Type B pancreatic cell (in vitro differentiated cells): Measurements from ENCODE around the gene BHLHA15. TPM values are rescaled to one million over a fixed set of nuclear protein-coding genes. Genes with fewer than 3 reads are reported as not detected.
A peak's percentile ranks its signal among the peaks of the same experiment; 100 is the strongest.

Source experiments
- DNase-seq: peaks from one replicate; pipeline ENCODE4 v3.0.0; 2021; ENCODE audit warnings: mixed read lengths; ENCODE audit not compliant: unreplicated experiment; ENCODE audit errors: extremely low spot score
- H3K27ac Mint-ChIP-seq: 2 replicates; pipeline ENCODE4 v1.8.0; 2021; ENCODE audit warnings: mild to moderate bottlenecking, mixed read lengths
- H3K27me3 Mint-ChIP-seq: 2 replicates; pipeline ENCODE4 v1.8.0; 2021; ENCODE audit warnings: mixed read lengths
- H3K36me3 Mint-ChIP-seq: 2 replicates; pipeline ENCODE4 v1.8.0; 2021; ENCODE audit warnings: mixed read lengths
- H3K4me1 Mint-ChIP-seq: one replicate; pipeline ENCODE4 v1.8.0; 2021; ENCODE audit warnings: mixed read lengths; ENCODE audit not compliant: unreplicated experiment
- H3K4me3 Mint-ChIP-seq: 2 replicates; pipeline ENCODE4 v1.8.0; 2021; ENCODE audit warnings: mild to moderate bottlenecking, mixed read lengths
- H3K9me3 Mint-ChIP-seq: 2 replicates; pipeline ENCODE4 v1.8.0; 2021; ENCODE audit warnings: mixed read lengths
- total RNA-seq: library from RNA; stranded (reverse); gene quantifications from 2 replicates; pipeline ENCODE4 v1.2.1, GENCODE V29; 2021; ENCODE audit warnings: low replicate concordance
- TF ChIP-seq, protein P1 (sequence below): fragments of 200-600 bp; sonication (generic); conservative IDR thresholded peaks from 2 replicates; pipeline ENCODE4 v1.5.0; 2021; ENCODE audit warnings: antibody characterized with exemption, mild to moderate bottlenecking

The BHLHA15 gene
- total RNA-seq, 1 donor from 2014 or later: 0.46 TPM

DNA sequence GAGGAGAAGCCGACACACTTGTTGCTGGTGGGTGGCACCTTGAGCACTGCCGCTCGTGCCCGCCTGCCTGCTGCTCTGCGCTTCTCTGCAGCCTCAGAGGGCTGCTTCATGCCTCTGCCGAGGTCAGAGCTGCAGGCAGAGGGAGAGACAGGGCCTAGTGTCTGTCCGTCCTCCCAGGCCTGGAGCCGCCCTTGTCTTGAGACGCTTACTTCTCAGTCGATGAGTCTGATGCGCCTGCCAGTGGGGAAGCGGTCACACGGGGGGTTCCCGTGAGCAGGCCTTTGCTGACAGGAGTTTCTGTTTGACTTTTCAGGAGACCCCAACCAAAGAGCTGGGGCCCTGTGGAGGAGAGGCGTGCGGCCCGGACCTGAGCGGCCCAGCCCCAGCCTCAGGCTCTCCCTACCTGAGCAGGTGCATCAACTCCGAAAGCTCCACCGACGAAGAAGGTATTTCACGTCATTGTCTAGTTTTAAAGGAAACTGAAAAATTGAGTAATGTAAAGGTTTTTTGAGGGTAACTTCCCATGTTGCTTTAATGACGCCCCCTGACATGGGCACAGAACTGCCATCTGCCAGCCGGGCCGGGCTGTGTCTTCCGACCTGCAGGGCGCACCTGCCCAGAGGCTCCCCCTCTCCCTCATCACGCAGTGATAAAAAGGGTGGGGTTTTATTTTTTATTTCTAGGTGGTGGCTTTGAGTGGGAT, 7.8 kb upstream of the BHLHA15 start:
- H3K27me3 Mint-ChIP-seq: no peaks in the 10 kb centered on the region
- no peak overlapping the region for H3K27ac Mint-ChIP-seq
- TF ChIP-seq, protein P1, sequence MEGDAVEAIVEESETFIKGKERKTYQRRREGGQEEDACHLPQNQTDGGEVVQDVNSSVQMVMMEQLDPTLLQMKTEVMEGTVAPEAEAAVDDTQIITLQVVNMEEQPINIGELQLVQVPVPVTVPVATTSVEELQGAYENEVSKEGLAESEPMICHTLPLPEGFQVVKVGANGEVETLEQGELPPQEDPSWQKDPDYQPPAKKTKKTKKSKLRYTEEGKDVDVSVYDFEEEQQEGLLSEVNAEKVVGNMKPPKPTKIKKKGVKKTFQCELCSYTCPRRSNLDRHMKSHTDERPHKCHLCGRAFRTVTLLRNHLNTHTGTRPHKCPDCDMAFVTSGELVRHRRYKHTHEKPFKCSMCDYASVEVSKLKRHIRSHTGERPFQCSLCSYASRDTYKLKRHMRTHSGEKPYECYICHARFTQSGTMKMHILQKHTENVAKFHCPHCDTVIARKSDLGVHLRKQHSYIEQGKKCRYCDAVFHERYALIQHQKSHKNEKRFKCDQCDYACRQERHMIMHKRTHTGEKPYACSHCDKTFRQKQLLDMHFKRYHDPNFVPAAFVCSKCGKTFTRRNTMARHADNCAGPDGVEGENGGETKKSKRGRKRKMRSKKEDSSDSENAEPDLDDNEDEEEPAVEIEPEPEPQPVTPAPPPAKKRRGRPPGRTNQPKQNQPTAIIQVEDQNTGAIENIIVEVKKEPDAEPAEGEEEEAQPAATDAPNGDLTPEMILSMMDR: no peak
- H3K4me1 Mint-ChIP-seq: no peaks in the 10 kb centered on the region
- peaks cover 14% of the 10 kb centered on the region for H3K36me3 Mint-ChIP-seq
- no peak for DNase-seq
- no peaks in the 10 kb centered on the region for H3K9me3 Mint-ChIP-seq
- H3K4me3 Mint-ChIP-seq: no peak overlapping the region

DNA sequence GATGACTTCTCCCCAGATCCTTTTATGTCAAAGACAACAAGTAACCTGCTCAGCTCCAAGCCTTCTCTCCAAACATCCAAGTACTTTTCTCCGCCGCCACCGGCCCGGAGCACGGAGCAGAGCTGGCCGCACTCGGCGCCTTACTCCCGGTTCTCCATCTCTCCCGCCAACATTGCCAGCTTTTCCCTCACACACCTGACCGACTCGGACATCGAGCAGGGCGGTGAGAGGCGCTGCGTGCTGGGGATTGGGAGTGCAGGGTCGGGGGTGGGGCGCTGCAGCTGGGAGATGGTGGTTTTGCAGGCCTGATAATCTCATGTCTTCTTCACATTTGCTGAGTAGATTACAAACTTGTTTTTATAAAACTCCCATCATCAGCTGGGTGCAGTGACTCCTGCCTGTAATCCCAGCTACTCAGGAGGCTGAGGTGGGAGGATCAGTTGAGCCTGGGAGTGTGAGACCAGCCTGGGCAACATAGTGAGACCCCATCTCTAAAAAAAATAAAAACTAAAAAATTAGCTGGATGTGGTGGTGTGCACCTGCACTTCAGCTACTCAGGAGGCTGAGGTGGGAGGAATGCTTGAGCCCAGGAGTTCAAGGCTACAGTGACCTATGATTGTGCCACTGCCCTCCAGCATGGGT, 7.2 kb upstream of the BHLHA15 start:
- H3K4me1 Mint-ChIP-seq: no peaks in the 10 kb centered on the region
- no peak for DNase-seq
- H3K4me3 Mint-ChIP-seq: no peak overlapping the region
- TF ChIP-seq, protein P1: no peak
- no peaks in the 10 kb centered on the region for H3K27me3 Mint-ChIP-seq
- H3K9me3 Mint-ChIP-seq: no peaks in the 10 kb centered on the region
- no peak overlapping the region for H3K27ac Mint-ChIP-seq
- peaks cover 11% of the 10 kb centered on the region for H3K36me3 Mint-ChIP-seq

DNA sequence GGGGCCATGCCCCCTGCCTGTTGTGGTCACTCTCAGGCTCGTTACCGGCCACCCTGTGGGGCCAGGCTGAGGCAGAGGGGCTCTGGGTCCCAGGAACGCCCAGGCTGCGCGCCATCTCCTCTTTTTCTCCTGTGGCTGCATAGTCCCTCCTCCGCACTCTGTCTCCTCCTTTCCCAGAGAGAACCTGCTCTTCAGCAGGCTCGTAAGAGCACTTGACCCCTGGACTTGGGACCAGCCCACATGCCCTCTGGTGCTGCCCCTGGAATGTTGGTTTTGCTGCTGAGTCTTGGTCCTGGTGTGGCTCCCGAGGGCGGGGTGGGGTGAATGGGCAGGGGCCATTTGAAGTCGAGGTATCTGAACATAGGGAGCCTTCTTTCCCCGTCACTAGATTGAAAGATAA, 6.6 kb upstream of the BHLHA15 start:
- Mint-ChIP-seq H3K27ac (no peak overlapping the region), H3K9me3 (no peaks in the 10 kb centered on the region), H3K36me3 (peaks cover 9% of the 10 kb centered on the region), H3K4me1 (no peaks in the 10 kb centered on the region), H3K27me3 (no peaks in the 10 kb centered on the region), H3K4me3 (no peak overlapping the region)
- TF ChIP-seq, protein P1: no peak
- DNase-seq: no peak

DNA sequence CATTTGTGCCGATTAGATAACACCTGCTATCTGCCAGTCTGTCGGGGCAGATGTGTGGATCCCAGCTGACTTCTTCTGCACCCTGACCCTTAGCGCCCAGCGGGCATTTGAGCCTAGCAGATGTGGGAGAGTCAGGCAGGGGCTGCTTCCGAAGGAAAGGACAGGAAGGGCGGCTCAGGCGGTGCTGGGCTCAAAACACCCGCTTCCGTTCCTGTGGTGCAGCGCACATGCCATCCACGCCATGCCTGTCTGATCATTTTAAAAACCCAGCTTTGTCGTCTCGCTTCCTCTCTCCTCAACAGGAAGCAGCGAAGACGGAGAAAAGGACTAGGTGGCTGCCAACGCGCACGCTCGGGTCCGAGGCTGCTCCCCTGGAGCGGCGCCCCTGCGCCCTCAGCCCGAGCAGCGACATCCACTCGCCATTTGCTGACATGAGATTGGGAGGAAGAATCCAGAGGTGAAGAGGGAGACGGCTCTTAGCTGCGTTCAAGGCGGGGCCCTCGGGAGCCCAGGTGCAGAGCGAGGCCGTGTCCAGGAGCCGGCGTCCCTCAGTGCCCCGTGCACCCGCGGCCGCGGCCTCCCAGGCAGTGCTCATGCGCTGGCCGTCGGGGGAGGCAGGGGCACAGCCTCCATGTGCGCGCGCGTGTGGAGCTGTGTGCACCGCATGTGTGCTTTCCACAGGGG, 5.9 kb upstream of the BHLHA15 start:
- Mint-ChIP-seq H3K4me3 (no peak overlapping the region), H3K36me3 (peaks cover 9% of the 10 kb centered on the region), H3K4me1 (no peaks in the 10 kb centered on the region), H3K27me3 (no peaks in the 10 kb centered on the region), H3K27ac (no peak overlapping the region), H3K9me3 (no peaks in the 10 kb centered on the region)
- DNase-seq: no peak
- TF ChIP-seq, protein P1: no peak

DNA sequence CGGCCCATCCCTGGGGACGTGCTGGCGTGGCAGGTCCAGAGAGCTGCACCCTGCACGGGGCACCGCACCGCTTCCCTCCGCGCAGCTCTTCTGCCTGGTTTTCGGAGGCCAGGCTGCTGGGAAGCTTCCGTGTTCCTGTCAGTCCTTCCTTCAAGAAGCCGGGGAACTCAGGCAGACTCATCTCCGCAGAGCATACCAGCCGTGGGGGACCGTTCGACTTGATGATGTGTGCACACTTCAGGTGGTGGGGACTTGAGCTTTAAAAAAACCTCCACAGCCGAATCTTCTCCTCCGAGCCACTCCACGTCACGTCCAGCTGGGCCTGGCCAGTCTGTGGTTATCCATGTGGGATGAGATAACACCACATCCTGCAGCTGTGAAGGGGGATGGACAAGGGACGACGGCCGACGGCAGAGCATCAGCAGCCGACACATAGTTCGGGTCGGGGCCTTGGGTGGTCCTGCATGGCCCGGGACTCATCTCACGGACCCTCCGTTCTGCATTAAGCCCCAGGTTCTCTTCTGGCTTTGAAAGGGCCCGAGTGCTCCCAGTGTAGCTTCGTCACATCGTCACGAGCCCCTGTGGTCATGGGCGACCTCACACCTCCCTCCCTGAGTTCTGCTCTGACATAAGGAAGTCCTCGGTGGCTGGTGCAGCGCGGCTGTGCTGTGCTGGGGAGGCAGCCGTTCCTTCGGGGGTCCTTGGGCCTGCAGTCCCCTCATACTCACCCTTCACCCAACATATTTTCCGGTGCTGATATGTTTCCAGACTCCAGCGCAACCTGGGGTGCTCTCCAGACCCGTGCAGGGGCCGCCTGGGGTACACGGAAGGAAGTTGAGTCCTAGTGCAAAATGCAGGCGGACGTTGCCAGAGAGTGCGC, 4.5 kb upstream of the BHLHA15 start:
- Mint-ChIP-seq H3K27me3 (no peaks in the 10 kb centered on the region), H3K4me1 (no peaks in the 10 kb centered on the region), H3K36me3 (peaks cover 9% of the 10 kb centered on the region), H3K27ac (no peak overlapping the region), H3K4me3 (no peak overlapping the region), H3K9me3 (no peaks in the 10 kb centered on the region)
- TF ChIP-seq, protein P1: no peak
- peak; percentile 61 for DNase-seq
